D721Med (cell line): Measurements from ENCODE around the gene TRPM3.
A peak's percentile ranks its signal among the peaks of the same experiment; 100 is the strongest.

Source experiments
- DNase-seq: peaks from one replicate; pipeline ENCODE4 v3.0.0; 2011; ENCODE audit warnings: low spot score; ENCODE audit not compliant: insufficient read length
- FAIRE-seq: peaks from 2 replicates; lab custom pipeline; 2011; peaks lifted over from hg19 to GRCh38; lab: Jason Lieb, UNC
- TF ChIP-seq, protein P1 (sequence below): IDR thresholded peaks from 2 replicates; pipeline ENCODE4 v1.5.1; 2012; ENCODE audit warnings: mild to moderate bottlenecking, control low read depth; ENCODE audit not compliant: insufficient read depth; ENCODE audit errors: missing control alignments

The TRPM3 gene

DNA sequence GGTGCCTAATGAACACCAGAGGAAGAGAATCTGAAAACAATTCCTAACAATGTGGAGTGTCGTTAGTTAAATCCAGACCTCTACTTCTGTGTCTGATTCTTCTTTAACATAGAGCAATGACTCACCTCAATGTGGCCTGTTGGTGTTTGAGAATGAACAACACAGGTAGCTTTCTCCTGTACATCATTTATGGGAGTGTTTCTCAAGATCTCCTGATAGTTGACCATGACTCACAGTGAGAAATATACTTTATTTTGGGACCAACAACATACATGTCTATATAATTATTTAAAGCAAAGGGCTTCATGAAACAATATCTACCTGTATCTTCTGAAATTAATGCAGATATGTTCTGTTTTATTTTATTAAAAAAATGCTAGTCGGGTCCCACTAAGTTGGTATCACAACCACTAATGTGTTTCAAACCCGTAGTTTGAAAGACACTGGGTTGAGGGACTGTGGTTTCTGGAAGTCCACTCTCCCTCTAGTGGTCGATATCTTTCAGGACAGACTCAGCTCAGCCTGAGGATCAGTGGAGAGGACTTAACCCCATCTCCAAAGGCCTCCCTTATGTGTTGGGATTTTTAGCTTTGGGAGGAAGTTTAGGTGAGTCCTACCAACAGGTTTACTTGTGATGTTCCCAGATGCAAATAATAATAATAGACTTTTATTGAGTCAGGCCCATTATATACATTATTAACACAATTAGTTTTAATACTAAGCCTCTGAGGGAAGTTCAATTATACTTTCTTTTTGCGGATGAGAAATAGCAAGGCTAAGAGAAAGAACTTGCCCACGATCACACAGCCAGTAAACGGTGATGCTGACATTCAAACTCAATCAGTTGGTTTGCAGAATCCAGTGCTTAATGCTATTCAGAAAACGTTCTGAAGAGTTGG lies 636.9 kb downstream of the TRPM3 start:
- peak; percentile 40 for DNase-seq

DNA sequence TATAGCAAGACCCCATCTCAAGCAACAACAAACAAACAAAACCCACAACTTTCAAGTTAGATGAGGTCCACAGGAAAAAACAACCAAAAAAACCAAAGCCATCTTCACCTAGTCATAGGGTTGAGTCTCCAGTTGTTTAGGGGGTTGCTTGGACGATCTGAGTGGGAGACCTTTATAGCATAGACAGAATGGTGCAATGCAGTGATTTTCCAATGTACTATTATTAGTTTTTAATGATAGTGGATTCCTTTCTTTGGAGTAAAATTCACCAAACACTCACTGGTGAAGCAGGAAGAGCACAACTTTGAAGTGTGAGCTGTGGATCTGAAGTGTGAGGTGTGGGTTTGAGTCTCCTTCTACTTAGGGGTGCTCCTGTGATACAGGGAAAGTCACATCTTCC lies 640.0 kb downstream of the TRPM3 start:
- TF ChIP-seq, protein P1, sequence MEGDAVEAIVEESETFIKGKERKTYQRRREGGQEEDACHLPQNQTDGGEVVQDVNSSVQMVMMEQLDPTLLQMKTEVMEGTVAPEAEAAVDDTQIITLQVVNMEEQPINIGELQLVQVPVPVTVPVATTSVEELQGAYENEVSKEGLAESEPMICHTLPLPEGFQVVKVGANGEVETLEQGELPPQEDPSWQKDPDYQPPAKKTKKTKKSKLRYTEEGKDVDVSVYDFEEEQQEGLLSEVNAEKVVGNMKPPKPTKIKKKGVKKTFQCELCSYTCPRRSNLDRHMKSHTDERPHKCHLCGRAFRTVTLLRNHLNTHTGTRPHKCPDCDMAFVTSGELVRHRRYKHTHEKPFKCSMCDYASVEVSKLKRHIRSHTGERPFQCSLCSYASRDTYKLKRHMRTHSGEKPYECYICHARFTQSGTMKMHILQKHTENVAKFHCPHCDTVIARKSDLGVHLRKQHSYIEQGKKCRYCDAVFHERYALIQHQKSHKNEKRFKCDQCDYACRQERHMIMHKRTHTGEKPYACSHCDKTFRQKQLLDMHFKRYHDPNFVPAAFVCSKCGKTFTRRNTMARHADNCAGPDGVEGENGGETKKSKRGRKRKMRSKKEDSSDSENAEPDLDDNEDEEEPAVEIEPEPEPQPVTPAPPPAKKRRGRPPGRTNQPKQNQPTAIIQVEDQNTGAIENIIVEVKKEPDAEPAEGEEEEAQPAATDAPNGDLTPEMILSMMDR: no peak
- DNase-seq (no peak), FAIRE-seq (no peak)

More for the DNA sequence above, 636.9 kb downstream of the TRPM3 start:
- FAIRE-seq: no peak
- TF ChIP-seq, protein P1: peak; percentile 83

DNA sequence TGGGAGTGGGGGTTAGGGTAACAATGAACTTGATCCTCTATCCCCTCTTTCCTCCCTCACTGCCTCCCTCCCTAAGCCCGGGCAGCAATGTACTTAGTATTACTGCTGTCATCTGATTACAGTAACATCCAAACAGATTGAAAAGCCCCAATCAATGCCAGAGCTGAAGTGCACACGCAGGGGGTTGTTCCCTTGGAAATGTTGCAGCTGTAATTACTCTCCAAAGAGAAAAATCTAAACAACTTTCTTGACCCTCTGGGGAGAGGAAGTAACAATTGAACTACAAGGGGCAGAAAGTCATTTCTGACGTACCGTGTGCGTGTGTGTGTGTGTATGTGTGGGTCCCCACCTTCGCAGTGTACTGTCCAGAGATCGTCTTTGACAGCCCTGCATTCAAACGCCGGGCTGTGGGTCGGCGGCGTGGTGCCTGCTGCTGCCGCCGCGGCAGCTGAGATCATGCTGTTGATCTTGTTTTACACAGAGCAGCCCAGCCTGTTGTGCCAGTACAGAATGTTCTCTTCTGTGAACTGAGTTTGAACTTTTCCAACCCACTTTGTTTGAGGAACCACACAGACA lies 640.9 kb downstream of the TRPM3 start:
- TF ChIP-seq, protein P1: no peak

DNA sequence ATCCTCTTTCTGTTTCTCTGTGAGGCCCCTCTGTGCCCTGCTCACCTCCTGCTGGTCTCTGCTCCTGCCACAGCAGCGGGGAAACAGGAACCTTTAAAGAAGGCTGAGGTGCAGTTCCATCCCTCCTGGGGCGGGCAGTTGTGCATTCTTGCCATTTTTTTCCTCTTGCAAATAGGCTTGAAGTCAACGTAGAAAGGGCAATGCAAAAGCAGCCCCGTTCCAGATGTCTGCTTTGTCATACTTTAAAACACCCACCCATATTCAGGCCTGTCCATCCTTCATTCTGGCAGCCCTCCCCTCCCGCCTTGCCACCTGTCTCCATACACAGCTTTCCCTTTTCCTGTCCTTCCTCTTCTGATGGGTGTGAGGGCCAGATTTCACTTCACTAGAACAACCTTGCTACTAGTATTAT lies 641.5 kb downstream of the TRPM3 start:
- FAIRE-seq: no peak
- TF ChIP-seq, protein P1: no peak
- no peak for DNase-seq

More for the DNA sequence above, 640.9 kb downstream of the TRPM3 start:
- DNase-seq: peak; percentile 41
- no peak for FAIRE-seq
